Type B pancreatic cell (in vitro differentiated cells): ENCODE data around the gene MYLK. TPM values are rescaled to one million over a fixed set of nuclear protein-coding genes. Genes with fewer than 3 reads are reported as not detected.

ENCODE experiments used
- DNase-seq: peaks from one replicate; pipeline ENCODE4 v3.0.0; 2021; ENCODE audit warnings: mixed read lengths; ENCODE audit not compliant: unreplicated experiment; ENCODE audit errors: extremely low spot score
- H3K27ac Mint-ChIP-seq: 2 replicates; pipeline ENCODE4 v1.8.0; 2021; ENCODE audit warnings: mild to moderate bottlenecking, mixed read lengths
- H3K27me3 Mint-ChIP-seq: 2 replicates; pipeline ENCODE4 v1.8.0; 2021; ENCODE audit warnings: mixed read lengths
- H3K36me3 Mint-ChIP-seq: 2 replicates; pipeline ENCODE4 v1.8.0; 2021; ENCODE audit warnings: mixed read lengths
- H3K4me1 Mint-ChIP-seq: one replicate; pipeline ENCODE4 v1.8.0; 2021; ENCODE audit warnings: mixed read lengths; ENCODE audit not compliant: unreplicated experiment
- H3K4me3 Mint-ChIP-seq: 2 replicates; pipeline ENCODE4 v1.8.0; 2021; ENCODE audit warnings: mild to moderate bottlenecking, mixed read lengths
- H3K9me3 Mint-ChIP-seq: 2 replicates; pipeline ENCODE4 v1.8.0; 2021; ENCODE audit warnings: mixed read lengths
- CTCF ChIP-seq: fragments of 200-600 bp; sonication (generic); conservative IDR thresholded peaks from 2 replicates; pipeline ENCODE4 v1.5.0; 2021; ENCODE audit warnings: antibody characterized with exemption, mild to moderate bottlenecking
- total RNA-seq: library from RNA; stranded (reverse); gene quantifications from 2 replicates; pipeline ENCODE4 v1.2.1, GENCODE V29; 2021; ENCODE audit warnings: low replicate concordance

The MYLK gene
- total RNA-seq, 1 donor from 2014 or later: 16.8 TPM

- H3K27ac Mint-ChIP-seq: peak overlapping the region; percentile 66
- H3K4me1 Mint-ChIP-seq: peaks cover 25% of the 10 kb centered on the region
- DNase-seq: no peak
- H3K4me3 Mint-ChIP-seq: peak overlapping the region; percentile 28
- no peaks in the 10 kb centered on the region for H3K9me3 Mint-ChIP-seq
- peaks cover 4% of the 10 kb centered on the region for H3K36me3 Mint-ChIP-seq
- TF ChIP-seq CTCF: no peak
- no peaks in the 10 kb centered on the region for H3K27me3 Mint-ChIP-seq
These were observed 129.0 kb downstream of the MYLK start for GRCh38 chr3:123755085-123755484.

GRCh38 chr3:123753286-123753685, 130.8 kb downstream of the MYLK start:
- Mint-ChIP-seq H3K9me3 (no peaks in the 10 kb centered on the region), H3K27ac (no peak overlapping the region), H3K27me3 (no peaks in the 10 kb centered on the region), H3K4me3 (no peak overlapping the region), H3K36me3 (peaks cover 7% of the 10 kb centered on the region), H3K4me1 (peaks cover 25% of the 10 kb centered on the region)
- no peak for DNase-seq
- TF ChIP-seq CTCF: no peak

- Mint-ChIP-seq H3K36me3 (peaks cover 7% of the 10 kb centered on the region), H3K4me1 (peaks cover 16% of the 10 kb centered on the region), H3K27me3 (no peaks in the 10 kb centered on the region), H3K9me3 (no peaks in the 10 kb centered on the region), H3K27ac (no peak overlapping the region), H3K4me3 (no peak overlapping the region)
- DNase-seq: no peak
- no peak for TF ChIP-seq CTCF
These were observed 131.9 kb downstream of the MYLK start for GRCh38 chr3:123752228-123752627.

GRCh38 chr3:123751433-123751832, 132.7 kb downstream of the MYLK start:
- H3K9me3 Mint-ChIP-seq: no peaks in the 10 kb centered on the region
- no peak for TF ChIP-seq CTCF
- peaks cover 14% of the 10 kb centered on the region for H3K4me1 Mint-ChIP-seq
- H3K27ac Mint-ChIP-seq: no peak overlapping the region
- no peak for DNase-seq
- no peak overlapping the region for H3K4me3 Mint-ChIP-seq
- H3K36me3 Mint-ChIP-seq: peaks cover 7% of the 10 kb centered on the region
- H3K27me3 Mint-ChIP-seq: no peaks in the 10 kb centered on the region

- Mint-ChIP-seq H3K4me3 (no peak overlapping the region), H3K27me3 (no peaks in the 10 kb centered on the region), H3K4me1 (peaks cover 14% of the 10 kb centered on the region), H3K27ac (no peak overlapping the region), H3K9me3 (no peaks in the 10 kb centered on the region), H3K36me3 (peaks cover 7% of the 10 kb centered on the region)
- TF ChIP-seq CTCF: no peak
- no peak for DNase-seq
These were observed 133.3 kb downstream of the MYLK start for GRCh38 chr3:123750659-123751420.
